Measurements from ENCODE around the gene EVA1A.

The EVA1A gene

DNA sequence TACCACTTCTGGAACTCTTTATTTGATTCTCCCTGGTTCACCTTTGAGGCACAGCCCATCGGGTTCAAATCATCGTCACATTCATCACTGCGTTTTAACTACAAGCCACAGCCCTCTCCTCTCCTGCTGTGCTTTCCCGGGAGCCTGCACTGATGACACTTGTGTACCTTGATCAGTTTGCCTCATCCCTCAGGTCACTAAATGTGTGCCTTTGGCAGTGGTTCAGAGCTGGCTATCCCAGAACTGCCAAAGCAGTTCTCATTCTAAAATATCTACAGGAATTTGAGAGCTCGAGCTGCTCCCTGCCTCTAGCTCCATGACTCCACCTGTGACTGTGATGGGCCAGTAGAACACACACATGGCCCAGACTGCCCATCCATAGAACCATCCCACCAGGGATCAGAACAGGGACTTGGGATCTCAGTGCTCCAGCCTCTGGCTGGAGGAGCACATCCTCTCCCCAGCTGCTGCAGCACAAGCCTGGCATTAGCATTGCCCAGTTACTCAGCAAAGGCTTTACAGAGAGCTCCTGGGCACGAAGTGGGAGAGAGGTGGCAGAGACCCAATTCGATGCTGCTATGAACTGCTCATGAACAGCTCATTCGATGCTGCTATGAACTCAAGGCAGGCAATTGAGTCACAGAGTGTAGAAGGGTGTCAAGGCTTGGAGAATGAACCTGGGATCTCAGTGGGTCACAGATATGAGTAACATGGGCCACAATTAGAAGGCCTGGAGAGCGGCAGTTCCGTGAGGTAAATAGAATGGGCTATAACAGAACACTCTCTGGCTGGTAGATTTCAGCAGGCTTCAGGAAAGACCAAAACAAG, 41.9 kb downstream of the EVA1A start:
- no peak for DNase-seq (ENCODE audit: low read depth in 1 of 2, low spot score in 1 of 2)

DNA sequence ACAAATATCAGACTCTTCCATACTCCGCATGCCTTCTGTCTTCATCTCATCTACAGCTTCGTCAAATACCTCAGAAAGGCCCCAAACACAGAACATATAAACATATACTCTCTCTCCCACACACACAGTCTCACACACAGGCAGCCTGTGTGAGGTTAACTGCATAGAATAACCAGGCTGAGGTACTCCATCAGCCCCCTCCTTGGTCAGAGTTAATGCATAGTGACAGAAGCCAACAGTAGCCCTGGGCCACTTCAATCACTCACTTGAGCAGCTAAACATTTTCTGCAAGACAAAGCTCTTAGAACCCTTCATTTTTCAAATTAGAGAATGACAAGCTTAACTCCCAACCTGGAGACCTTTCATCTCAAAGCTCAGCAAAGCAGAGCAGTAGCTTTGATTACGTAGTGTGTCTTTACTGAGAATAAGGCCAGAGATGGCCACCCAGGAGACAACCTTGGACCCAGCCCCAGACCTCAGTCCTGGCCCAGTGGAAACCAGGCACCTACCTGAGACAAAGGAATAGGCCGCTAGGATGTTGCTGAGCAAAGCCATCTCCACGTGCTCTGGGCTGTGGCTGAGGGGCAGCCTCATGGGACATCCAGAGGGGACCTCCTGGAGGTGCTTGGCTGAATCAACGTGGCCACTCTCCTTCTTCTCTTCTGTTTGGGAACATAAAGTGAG, 43.0 kb downstream of the EVA1A start:
- DNase-seq (ENCODE audit: low read depth in 1 of 2, low spot score in 1 of 2) = no peak

DNA sequence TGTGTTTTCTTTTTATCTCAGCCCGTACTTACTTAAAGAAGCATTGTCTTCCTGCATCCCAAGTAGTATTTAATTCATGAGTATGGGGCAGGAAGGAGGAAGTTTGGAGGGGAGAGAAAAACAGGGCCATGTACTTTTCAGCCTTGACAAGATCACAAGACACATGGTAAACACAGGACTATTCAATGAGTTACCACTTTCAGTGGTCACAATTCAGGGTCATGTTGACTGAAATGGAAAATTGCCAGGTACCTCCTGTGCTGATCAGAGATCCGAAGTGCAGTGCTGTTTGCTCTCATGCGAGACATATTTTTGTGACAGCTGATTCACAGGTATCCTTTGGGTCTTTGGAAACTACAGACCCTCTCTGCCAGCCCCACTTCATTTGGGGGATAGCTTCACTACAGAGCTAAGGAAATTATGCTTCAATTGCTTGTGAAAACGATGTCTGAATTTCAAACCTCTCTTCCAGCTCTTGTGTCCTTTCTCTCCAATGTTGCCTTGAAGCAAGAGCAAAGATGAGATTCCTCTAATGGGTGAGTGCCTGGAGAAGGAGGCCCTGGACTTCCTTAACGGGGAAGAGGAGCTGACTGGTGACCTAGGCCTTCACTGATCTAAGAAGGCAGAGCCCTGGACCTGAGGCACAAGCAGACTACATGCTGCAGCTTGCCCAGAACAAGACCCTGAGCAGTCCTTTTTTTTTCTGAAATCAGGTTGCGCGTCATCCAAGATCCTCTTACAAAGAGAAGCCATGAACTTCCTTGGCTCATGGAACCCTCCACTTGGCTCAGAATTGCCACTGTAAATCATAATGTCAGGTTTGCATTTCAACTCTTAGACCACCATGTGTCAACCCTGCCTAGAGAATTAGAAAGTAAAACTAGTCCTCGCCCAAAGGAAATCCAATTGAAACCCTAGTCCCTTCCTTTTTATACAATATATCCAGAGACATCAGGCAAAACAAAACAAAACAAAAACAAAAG, 44.1 kb downstream of the EVA1A start:
- no peak for DNase-seq (ENCODE audit: low read depth in 1 of 2, low spot score in 1 of 2)

DNA sequence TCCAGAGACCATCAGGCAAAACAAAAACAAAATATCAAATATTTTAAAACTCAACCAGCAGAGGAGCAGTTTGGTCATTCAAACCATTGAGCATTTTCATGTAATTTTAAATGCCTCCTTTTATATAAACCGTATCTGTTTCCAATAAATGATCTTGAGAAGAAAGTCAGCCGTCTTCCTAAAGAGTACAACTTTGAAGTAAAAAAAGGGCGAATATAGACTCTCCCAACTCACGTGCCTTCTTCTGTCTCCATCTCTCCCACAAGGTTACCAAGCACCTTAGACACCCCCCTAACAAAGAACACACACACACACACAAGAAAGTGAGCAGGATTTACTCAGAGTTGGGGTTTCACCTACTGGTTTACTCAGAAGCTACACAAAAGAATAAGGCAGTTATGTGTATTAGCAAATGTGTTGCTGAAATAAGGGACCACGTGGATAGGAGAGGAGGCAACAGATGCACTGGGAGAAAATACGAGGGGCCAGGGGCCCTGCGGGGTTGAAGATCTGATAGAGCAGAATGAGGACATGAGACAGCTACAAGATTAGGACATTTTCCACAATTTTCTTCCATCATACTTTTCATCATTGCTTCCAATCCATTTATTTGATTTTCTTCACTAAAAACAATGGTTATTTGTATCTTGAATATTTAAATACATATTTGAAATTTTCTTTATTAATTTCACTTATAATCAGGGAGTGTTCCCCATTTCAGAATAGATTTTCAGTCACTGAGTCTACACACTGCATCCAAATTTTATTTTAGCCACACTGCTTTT, 45.0 kb downstream of the EVA1A start:
- no peak for DNase-seq (ENCODE audit: low read depth in 1 of 2, low spot score in 1 of 2)

DNA sequence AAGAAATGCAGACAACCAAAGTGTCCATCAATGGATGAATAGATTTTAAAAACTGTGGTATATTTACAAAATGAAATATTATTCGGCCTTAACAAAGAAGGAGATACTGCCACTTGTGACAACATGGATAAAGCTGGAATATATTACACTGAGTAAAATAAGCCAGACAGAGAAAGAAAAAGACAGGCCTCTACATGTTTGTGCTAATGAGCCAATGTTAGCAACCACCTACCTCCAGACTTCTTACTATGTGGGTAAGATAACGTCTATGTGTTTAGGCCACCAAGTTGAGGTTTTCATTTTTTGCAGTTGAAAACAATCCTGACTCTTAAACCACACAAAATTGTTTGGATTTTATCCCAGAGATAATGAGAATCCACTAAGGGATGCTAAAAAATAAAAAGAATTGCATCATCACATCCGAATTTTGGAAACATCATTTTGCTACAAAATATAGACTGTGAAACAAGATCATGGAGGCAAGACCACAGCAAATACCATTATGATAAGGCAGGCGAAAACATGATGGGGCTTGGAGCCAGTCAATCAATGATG, 47.0 kb downstream of the EVA1A start:
- no peak for DNase-seq (ENCODE audit: low read depth in 1 of 2, low spot score in 1 of 2)

DNA sequence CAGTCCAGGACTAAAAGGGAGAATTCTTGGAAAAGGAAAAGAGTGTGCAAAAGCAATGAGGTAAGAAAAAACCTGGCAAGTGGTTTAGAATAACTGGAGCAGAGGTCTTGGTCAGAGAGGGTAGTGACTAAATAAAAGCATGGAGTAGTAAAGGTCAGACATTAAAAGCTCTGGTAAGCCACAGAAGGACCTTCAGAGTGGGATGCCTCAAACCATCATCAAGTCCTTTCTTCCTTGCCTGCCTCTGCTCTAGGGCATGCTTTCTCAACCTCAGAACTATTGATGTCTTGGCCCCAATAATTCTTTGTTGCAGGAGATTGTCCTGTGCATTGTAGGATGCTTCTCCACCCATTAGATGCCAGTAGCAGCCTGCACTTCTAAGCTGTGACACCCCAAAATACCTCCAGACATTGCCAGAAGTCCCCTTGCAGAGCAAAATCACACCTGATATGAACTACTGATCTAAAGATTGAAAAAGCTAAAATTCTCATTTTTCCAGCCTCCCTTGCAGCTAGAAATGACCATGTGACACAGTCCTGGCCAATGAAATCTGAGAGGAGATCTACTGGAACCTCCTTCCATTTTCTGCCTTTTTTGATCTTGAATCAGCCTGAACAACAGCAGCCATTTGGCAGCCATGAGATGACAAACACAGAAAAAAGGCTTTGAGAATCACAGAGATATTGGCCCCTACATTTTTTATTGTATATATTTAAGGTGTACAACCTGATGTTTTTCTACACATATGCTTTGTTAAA, 48.1 kb downstream of the EVA1A start:
- no peak for DNase-seq (ENCODE audit: low read depth in 1 of 2, low spot score in 1 of 2)

DNA sequence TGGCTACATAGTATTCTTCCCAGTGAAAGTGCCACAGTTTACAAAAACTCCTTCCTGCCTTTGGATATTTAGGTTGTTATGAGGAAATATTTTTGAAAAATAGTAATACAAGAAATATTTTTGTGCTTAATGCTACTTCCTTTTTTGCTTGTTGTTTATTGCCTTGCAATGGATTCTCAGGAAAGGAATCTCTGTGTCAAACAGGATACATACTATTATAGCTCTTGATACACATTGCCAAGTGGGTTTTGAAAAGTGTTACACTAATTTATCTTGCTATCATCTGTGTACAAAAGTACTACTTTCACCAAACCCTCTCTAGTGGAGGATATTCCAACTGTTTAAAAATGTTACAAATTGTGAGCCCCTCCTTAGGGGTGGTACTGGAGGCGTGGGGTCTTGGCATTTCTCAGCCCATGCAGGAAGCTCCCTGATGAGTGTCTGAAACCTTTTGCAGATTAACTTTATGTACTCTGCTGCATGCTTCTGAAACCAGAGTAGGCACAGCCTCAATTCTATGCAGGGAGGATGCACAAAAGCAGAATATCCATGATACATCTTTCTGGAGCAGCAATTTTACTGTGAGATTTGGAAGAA, 54.5 kb downstream of the EVA1A start:
- DNase-seq (ENCODE audit: low read depth in 1 of 2, low spot score in 1 of 2) = no peak

DNA sequence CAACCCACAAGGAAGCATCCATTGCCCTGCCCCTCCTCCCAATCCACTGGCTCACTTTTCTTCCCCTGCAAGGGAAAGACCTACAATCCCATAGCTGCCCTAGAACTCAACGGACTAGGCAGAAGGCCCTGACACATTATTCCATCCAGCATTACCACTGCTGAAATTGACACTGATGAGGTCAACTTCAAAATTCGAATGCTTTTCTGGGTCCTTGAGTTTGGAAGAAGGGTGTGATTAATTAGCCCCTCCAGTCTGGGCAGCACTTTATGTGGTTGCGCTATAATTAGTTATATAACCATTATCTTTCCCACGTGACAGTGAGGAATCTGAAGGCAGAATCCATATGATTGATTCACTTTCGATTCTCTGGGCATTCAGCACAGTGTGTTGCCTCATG, 55.7 kb downstream of the EVA1A start:
- no peak for DNase-seq (ENCODE audit: low read depth in 1 of 2, low spot score in 1 of 2)

DNA sequence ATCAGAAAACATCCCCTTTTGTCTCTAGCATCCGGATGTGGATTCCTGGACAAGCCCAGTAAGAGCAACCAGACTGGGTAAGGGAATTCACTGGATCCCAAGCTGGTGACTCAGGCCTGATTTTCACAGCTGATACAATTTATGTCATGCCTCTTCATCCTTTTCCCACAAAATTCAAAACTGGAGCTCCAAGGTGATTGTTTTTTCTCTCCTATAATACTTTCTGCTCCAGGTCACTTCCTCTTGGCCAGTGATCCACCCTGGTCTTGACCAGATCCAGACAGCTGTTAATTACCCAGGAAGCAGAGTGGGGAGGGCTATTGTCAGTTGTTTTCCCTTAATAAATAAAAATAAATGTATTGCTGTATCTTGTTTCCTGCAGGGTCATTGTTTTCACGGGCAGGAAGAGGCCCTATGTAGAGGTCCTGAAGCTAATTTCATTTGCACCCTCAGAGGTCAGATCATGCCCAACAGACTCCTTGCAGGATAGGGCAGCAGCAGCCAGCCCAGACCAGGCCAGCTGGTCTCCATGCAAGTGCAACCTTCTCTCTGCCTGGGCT, 57.6 kb downstream of the EVA1A start:
- DNase-seq (ENCODE audit: low read depth in 1 of 2, low spot score in 1 of 2) = no peak

DNA sequence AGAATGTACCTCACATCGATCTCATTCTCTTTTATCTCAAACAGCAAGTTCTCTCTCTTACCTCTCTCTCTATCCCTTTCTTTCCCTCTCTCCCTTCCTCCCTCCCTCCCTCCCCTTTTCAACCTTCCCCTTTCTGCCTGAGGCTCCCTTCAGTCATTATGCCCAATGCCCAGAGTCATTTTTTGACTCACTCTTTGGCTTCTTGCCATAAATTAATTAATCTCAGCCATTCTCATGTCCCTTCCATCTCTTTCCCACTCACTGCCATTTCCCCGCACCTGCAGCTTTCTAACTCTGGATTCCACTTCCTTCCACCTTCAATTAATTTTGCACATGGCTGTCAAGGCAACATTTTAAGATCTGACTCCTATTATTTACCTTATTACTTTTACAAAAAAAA, 60.1 kb downstream of the EVA1A start:
- DNase-seq (ENCODE audit: low read depth in 1 of 2, low spot score in 1 of 2) = no peak

DNA sequence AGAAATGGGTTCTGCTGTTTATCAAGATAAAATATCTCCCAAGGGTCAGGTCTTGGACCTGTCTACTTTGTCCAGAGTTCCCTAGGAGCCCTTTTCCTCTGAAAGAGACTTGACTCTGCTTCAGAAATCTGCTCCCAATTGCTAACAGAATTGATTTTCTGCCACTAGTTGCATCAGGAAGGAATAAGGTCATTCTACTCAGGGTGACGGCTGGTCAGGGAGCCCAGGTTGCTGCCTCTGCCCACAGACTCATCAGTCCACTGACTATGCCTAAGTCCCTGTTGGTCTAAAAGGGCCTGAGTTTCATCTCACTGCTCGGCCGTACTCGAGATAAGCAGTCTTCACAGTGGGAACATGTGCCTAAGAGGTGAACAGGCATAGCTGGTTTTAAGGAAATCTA, 61.2 kb downstream of the EVA1A start:
- DNase-seq (ENCODE audit: low read depth in 1 of 2, low spot score in 1 of 2) = no peak

DNA sequence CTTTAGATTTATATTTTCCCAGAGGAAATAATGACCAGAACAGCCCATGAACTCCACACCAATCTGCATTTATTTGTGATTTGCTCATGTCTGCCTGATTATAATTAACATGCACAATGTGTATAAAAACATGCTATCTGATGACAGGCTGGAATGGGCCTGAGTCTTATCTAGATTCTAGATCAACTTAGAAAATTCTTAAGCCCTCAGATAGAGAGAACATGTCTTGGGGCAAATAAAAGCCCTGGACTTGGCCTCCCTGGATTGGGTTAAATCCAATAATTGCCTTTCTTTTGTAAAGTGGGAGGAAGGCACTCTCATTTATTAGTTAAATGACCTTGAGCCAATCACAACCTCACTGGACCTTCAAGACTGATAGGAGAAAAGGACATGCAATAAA, 61.8 kb downstream of the EVA1A start:
- DNase-seq (ENCODE audit: low read depth in 1 of 2, low spot score in 1 of 2) = no peak

DNA sequence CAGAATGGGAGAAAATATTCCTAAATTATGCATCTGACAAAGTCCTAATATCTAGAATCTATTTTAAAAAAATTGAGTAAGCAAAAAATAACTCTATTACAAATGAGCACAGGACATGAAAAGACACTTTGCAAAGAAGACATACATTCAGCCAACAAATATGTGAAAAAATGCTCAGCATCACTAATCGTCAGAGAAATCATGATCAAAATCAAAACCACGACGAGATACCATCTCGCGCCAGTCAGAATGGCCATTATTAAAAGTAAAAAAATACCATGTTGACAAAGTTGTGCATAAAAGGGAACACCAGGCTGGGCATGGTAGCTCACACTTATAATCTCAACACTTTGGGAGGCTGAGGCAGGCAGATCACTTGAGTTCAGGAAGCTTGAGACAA, 63.5 kb downstream of the EVA1A start:
- no peak for DNase-seq (ENCODE audit: low read depth in 1 of 2, low spot score in 1 of 2)

DNA sequence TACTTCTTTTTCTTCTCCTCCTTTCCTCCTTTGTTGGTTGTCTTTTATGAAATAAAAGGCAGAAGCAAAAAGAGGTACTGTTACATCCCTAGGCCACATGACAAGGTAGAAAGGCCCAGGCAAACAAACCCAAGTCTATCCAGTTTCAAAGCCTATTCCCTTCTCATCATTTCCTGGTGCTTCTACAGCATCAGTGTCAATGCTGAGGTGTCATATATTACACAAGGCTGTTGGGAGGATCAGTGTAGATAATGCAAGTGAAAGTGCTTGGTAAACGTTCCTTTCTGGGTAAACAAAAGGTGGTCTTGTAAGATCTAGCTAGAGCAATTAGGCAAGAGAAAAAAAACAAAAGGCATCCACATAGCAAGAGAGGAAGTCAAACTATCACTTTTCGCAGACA, 64.9 kb downstream of the EVA1A start:
- DNase-seq (ENCODE audit: low read depth in 1 of 2, low spot score in 1 of 2) = no peak

DNA sequence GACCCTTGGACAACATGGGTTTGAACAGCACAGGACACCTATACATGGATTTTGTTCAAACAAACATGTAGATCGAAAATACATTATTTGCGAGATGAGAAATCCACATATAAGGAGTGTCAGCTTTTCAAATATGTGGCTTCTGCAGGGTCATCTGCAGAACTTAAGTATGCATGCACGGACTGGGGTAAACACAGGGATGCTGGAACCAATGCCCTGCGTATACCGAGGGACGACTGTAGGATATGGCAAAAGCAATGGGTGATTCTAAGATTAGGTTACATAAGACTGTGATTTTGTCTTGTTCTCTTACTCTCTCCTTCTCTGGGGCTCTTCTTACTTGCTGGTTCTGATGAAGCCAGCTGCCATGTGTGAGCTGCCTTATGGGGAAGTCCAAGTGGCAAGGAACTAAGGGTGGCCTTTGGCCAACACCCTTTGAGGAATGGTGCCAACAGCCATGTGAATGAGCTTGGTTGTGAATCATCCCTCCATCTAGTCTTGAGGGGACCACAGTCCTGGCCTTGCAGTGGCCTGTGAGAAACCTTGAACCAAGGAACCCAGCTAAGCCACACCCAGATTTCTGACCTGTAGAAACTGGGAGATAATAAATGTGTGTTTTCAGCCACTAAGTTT, 66.5 kb downstream of the EVA1A start:
- no peak for DNase-seq (ENCODE audit: low read depth in 1 of 2, low spot score in 1 of 2)

DNA sequence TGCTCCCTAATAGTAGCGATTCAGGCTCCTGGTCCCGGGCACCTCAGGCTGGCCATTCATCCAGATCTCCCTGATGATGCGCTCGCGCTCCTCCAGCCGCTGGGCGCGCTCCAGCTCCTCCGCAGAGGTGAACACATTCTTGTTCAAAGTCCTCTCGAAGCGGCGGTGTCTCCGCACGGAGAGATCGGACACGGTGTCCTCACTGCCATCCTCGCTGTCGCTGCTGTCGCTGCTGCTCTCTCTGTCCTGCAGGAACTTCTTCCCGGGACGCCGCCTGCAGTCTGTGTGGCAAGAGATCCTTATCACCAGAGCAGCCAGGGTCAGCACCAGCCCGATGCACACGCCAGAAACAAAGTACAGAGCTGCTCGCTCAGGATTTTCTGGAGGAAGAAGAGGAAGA, 67.5 kb downstream of the EVA1A start:
- DNase-seq (ENCODE audit: low read depth in 1 of 2, low spot score in 1 of 2) = no peak

DNA sequence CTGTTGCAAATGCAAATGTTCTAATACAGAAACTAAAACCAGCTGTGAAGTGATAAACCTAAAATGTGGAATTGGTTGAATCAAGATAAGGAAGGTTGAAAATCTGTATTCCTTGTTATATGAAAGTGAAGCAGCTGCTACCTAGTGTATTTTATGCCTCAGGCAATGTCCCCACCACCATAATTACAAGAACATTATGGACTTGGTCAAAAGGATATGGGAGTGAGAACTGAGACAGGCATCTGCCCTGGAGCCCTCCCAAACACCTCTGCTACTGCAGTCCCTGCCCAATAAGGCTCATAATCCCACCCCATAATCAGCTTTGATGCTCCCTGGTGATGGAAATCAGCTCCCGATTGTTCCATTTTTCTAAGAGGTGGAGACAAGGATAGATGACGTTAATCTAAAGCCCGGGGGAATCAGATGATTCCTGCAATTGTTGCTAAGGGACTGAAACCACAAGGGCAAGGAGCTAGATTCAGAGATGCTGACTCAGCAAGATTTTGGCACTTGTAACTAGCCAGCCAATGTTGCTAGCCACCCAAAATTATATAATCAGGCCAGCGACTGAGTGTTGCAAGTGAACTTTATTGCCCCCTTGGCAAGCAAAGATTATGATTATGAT, 69.5 kb downstream of the EVA1A start:
- no peak for DNase-seq (ENCODE audit: low read depth in 1 of 2, low spot score in 1 of 2)

DNA sequence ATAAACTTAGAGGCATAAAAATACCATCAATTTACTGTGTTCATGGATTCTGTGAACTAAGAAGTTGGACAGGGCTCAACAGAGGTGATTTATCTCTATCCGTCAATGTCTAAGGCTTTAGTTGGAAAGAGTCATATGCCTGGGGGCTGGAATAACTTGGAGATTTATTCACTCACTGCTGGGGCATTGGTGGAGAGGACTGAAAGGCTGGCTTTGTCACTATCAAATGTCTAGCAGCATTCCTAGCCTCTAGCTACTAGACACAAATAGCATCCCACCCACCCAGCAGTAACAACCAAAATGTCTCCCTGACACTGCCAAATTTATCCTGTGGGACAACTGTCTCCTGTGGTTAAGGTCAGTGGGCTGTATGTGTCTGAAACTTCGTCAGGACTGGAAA, 71.0 kb downstream of the EVA1A start:
- no peak for DNase-seq (ENCODE audit: low read depth in 1 of 2, low spot score in 1 of 2)

Measured in activated T-helper 1 cell treated with anti-CD3 and anti-CD28 coated beads, Interleukin-2, amount 50 U/mL, for 16 hours (primary cell).